ENCODE results near the gene LMNTD2. TPM values are rescaled to one million over a fixed set of nuclear protein-coding genes. Genes with fewer than 3 reads are reported as not detected.

Gene LMNTD2
- total RNA-seq, 1 experiment from 2014 or later: 4.0 TPM

- DNase-seq (ENCODE audit: low spot score) (peak; percentile 82), ATAC-seq (peak; percentile 97)
- H3K4me3 Mint-ChIP-seq: peak overlapping the region; percentile 60
- CTCF ChIA-PET: interaction anchor here (0.7 to 2.4 kb wide), 18 partner anchors 10 to 178 kb away, joined by 3 to 22 read pairs (median 5); partner anchors contain the start of genes HRAS, PHRF1, PTDSS2 and RNH1
- H3K9me3 Mint-ChIP-seq: peaks cover 25% of the 10 kb centered on the region
- POLR2A ChIA-PET: no interaction called here
- H3K27ac Mint-ChIP-seq: 0 out of 2 replicates have a peak overlapping the region, but pooled peaks have one; percentile 70
- H3K36me3 Mint-ChIP-seq: peaks cover 32% of the 10 kb centered on the region
- H3K27me3 Mint-ChIP-seq (ENCODE audit: low read depth): peaks cover 7% of the 10 kb centered on the region
- no peaks in the 10 kb centered on the region; the same call in 1 of the 2 replicates for H3K4me1 Mint-ChIP-seq
- no peak for TF ChIP-seq E2F4 (CRISPR knock-in tag; IDR thresholded peaks at IDR 0.05; ENCODE audit: borderline replicate concordance, low read depth)
- TF ChIP-seq ZNF396 (CRISPR knock-in tag; IDR thresholded peaks at IDR 0.05; ENCODE audit: borderline replicate concordance): no peak
- no peak for TF ChIP-seq NFE2L1 (CRISPR knock-in tag; IDR thresholded peaks at IDR 0.05)
- no peak for TF ChIP-seq ZNF532 (CRISPR knock-in tag; IDR thresholded peaks at IDR 0.05; ENCODE audit: borderline replicate concordance)
- TF ChIP-seq E2F5 (CRISPR knock-in tag; IDR thresholded peaks at IDR 0.05): peak; percentile 75; the same call in 1 of the 2 replicates
- TF ChIP-seq FOXK1 (CRISPR knock-in tag; IDR thresholded peaks at IDR 0.05): peak; percentile 36; the same call in 1 of the 2 replicates
- TF ChIP-seq MXD4 (CRISPR knock-in tag; IDR thresholded peaks at IDR 0.05; ENCODE audit: borderline replicate concordance): no peak
- 0 out of 2 replicates have a peak, but pooled peaks have one; percentile 76 for TF ChIP-seq IRF1 (CRISPR knock-in tag; IDR thresholded peaks at IDR 0.05)
- no peak for TF ChIP-seq ZNF512 (CRISPR knock-in tag; IDR thresholded peaks at IDR 0.05; ENCODE audit: borderline replicate concordance)
- peak; percentile 79; the same call in 1 of the 2 replicates for TF ChIP-seq FOXP1 (CRISPR knock-in tag; IDR thresholded peaks at IDR 0.05; ENCODE audit: borderline replicate concordance)
- peak; percentile 6; the same call in 1 of the 2 replicates for TF ChIP-seq ZNF423 (CRISPR knock-in tag; IDR thresholded peaks at IDR 0.05)
- TF ChIP-seq ZNF281 (CRISPR knock-in tag; IDR thresholded peaks at IDR 0.05): peak; percentile 63; the same call in 1 of the 2 replicates
- TF ChIP-seq HMGA2 (CRISPR knock-in tag; IDR thresholded peaks at IDR 0.05): no peak
- TF ChIP-seq NFATC4 (CRISPR knock-in tag; IDR thresholded peaks at IDR 0.05): no peak
- TF ChIP-seq ZNF219 (CRISPR knock-in tag; IDR thresholded peaks at IDR 0.05; ENCODE audit: borderline replicate concordance): 0 out of 2 replicates have a peak, but pooled peaks have one; percentile 26
- TF ChIP-seq, protein P1, sequence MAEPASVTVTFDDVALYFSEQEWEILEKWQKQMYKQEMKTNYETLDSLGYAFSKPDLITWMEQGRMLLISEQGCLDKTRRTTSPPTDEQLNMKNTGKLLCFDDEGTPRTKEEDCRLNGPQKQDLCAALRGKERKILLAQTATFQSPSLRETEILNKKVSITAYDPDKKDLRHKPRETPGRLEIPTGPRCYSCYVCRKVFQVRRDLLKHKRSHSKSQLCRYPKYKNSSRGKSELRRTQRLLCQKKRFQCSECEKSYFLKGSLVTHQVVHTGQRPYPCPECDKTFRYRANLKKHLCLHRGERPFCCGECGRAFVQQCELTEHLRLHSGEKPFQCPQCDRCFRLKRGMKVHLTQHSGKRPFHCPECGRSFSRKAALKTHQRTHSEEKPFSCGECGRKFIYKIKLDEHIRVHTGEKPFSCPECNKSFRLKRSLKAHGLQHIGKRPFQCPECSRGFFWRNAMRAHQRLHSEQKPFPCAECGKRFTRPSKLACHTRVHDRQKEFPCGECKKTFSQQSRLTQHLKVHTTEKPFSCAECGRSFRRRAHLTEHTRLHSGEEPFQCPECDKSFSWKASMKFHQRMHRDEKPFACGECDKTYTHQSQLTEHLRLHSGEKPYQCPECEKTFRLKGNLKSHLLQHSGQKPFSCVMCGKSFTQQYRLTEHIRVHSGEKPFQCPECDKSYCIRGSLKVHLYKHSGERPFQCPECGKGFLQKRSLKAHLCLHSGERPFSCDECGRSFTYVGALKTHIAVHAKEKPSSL (CRISPR knock-in tag; conservative IDR thresholded peaks at IDR 0.05): no peak
- no peak for TF ChIP-seq STAT6 (CRISPR knock-in tag; conservative IDR thresholded peaks at IDR 0.05; ENCODE audit: low read depth)
- TF ChIP-seq GRHL2 (CRISPR knock-in tag; IDR thresholded peaks at IDR 0.05; ENCODE audit: insufficient replicate concordance, severe bottlenecking): no peak
These were observed 41.9 kb downstream of the LMNTD2 start for GRCh38 chr11:518463-519202.

All from WTC11 (cell line).